ENCODE measurements around the gene DHODH.
"Not testable (repeated sequence)": the region's sequence is repeated elsewhere in the genome, so short reads cannot be mapped to it uniquely, and the experiment has no call there.

Gene DHODH

GRCh38 chr16:72036098-72036497 is 27.6 kb downstream of the DHODH start:
- Histone ChIP-seq H3K9ac (ENCODE audit: low read length) (no peak overlapping the region), H3K9me3 (ENCODE audit: control insufficient read depth, low read length) (no peaks in the 10 kb centered on the region)

GRCh38 chr16:72042157-72042660 is 33.7 kb downstream of the DHODH start:
- no peak overlapping the region for H3K9ac ChIP-seq (ENCODE audit: low read length)

More at GRCh38 chr16:72036098-72036497, 27.6 kb downstream of the DHODH start:
- peaks cover 2% of the 10 kb centered on the region for H3K36me3 ChIP-seq (ENCODE audit: control insufficient read depth, insufficient read depth, low read length, severe bottlenecking)
- DNase-seq (ENCODE audit: low read depth): no peak
- H3K27me3 ChIP-seq (replicated peaks; ENCODE audit: control insufficient read depth, insufficient read depth, low read length): no peaks in the 10 kb centered on the region
- no peak overlapping the region for H3K4me3 ChIP-seq (ENCODE audit: low read length)
- no peaks in the 10 kb centered on the region for H3K4me1 ChIP-seq (ENCODE audit: control insufficient read depth, insufficient read depth, low read length)

GRCh38 chr16:72043058-72043457 is 34.5 kb downstream of the DHODH start:
- peaks cover 18% of the 10 kb centered on the region for H3K36me3 ChIP-seq (ENCODE audit: control insufficient read depth, insufficient read depth, low read length, severe bottlenecking)
- no peak overlapping the region for H3K9ac ChIP-seq (ENCODE audit: low read length)
- no peak overlapping the region for H3K4me3 ChIP-seq (ENCODE audit: low read length)
- no peaks in the 10 kb centered on the region for H3K9me3 ChIP-seq (ENCODE audit: control insufficient read depth, low read length)
- no peak for DNase-seq (ENCODE audit: low read depth)
- peaks cover 3% of the 10 kb centered on the region for H3K4me1 ChIP-seq (ENCODE audit: control insufficient read depth, insufficient read depth, low read length)
- no peaks in the 10 kb centered on the region for H3K27me3 ChIP-seq (replicated peaks; ENCODE audit: control insufficient read depth, insufficient read depth, low read length)

More at GRCh38 chr16:72042157-72042660, 33.7 kb downstream of the DHODH start:
- Histone ChIP-seq H3K4me3 (ENCODE audit: low read length) (no peak overlapping the region), H3K36me3 (ENCODE audit: control insufficient read depth, insufficient read depth, low read length, severe bottlenecking) (peaks cover 18% of the 10 kb centered on the region), H3K4me1 (ENCODE audit: control insufficient read depth, insufficient read depth, low read length) (peaks cover 3% of the 10 kb centered on the region), H3K27me3 (replicated peaks; ENCODE audit: control insufficient read depth, insufficient read depth, low read length) (no peaks in the 10 kb centered on the region), H3K9me3 (ENCODE audit: control insufficient read depth, low read length) (no peaks in the 10 kb centered on the region)
- DNase-seq (ENCODE audit: low read depth): no peak

GRCh38 chr16:72043539-72043938 is 35.0 kb downstream of the DHODH start:
- H3K4me3 ChIP-seq (ENCODE audit: low read length): no peak overlapping the region
- H3K9ac ChIP-seq (ENCODE audit: low read length): no peak overlapping the region
- peaks cover 18% of the 10 kb centered on the region for H3K36me3 ChIP-seq (ENCODE audit: control insufficient read depth, insufficient read depth, low read length, severe bottlenecking)
- no peak for DNase-seq (ENCODE audit: low read depth)
- H3K27me3 ChIP-seq (replicated peaks; ENCODE audit: control insufficient read depth, insufficient read depth, low read length): no peaks in the 10 kb centered on the region
- no peaks in the 10 kb centered on the region for H3K9me3 ChIP-seq (ENCODE audit: control insufficient read depth, low read length)
- peaks cover 3% of the 10 kb centered on the region for H3K4me1 ChIP-seq (ENCODE audit: control insufficient read depth, insufficient read depth, low read length)

- DNase-seq (ENCODE audit: low read depth): no peak
- peaks cover 3% of the 10 kb centered on the region for H3K4me1 ChIP-seq (ENCODE audit: control insufficient read depth, insufficient read depth, low read length)
- no peaks in the 10 kb centered on the region for H3K27me3 ChIP-seq (replicated peaks; ENCODE audit: control insufficient read depth, insufficient read depth, low read length)
- no peak overlapping the region for H3K9ac ChIP-seq (ENCODE audit: low read length)
- H3K36me3 ChIP-seq (ENCODE audit: control insufficient read depth, insufficient read depth, low read length, severe bottlenecking): peaks cover 18% of the 10 kb centered on the region
- H3K9me3 ChIP-seq (ENCODE audit: control insufficient read depth, low read length): peaks cover 4% of the 10 kb centered on the region
- H3K4me3 ChIP-seq (ENCODE audit: low read length): no peak overlapping the region
These were observed 35.8 kb downstream of the DHODH start for GRCh38 chr16:72044296-72044695.

GRCh38 chr16:72044825-72045359 is 36.3 kb downstream of the DHODH start:
- Histone ChIP-seq H3K36me3 (ENCODE audit: control insufficient read depth, insufficient read depth, low read length, severe bottlenecking) (peaks cover 18% of the 10 kb centered on the region), H3K9ac (ENCODE audit: low read length) (no peak overlapping the region), H3K27me3 (replicated peaks; ENCODE audit: control insufficient read depth, insufficient read depth, low read length) (no peaks in the 10 kb centered on the region), H3K9me3 (ENCODE audit: control insufficient read depth, low read length) (peaks cover 4% of the 10 kb centered on the region), H3K4me1 (ENCODE audit: control insufficient read depth, insufficient read depth, low read length) (peaks cover 3% of the 10 kb centered on the region), H3K4me3 (ENCODE audit: low read length) (no peak overlapping the region)
- no peak for DNase-seq (ENCODE audit: low read depth)

GRCh38 chr16:72049110-72049509 is 40.6 kb downstream of the DHODH start:
- Histone ChIP-seq H3K9me3 (ENCODE audit: control insufficient read depth, low read length) (peaks cover 4% of the 10 kb centered on the region), H3K36me3 (ENCODE audit: control insufficient read depth, insufficient read depth, low read length, severe bottlenecking) (no peaks in the 10 kb centered on the region), H3K4me1 (ENCODE audit: control insufficient read depth, insufficient read depth, low read length) (peaks cover 35% of the 10 kb centered on the region), H3K27me3 (replicated peaks; ENCODE audit: control insufficient read depth, insufficient read depth, low read length) (no peaks in the 10 kb centered on the region), H3K9ac (ENCODE audit: low read length) (no peak overlapping the region), H3K4me3 (ENCODE audit: low read length) (no peak overlapping the region)
- no peak for DNase-seq (ENCODE audit: low read depth)

- H3K9me3 ChIP-seq (ENCODE audit: control insufficient read depth, low read length): peaks cover 4% of the 10 kb centered on the region
- peak overlapping the region; percentile 1 for H3K4me3 ChIP-seq (ENCODE audit: low read length)
- peaks cover 40% of the 10 kb centered on the region for H3K4me1 ChIP-seq (ENCODE audit: control insufficient read depth, insufficient read depth, low read length)
- peaks cover under 1% of the 10 kb centered on the region for H3K36me3 ChIP-seq (ENCODE audit: control insufficient read depth, insufficient read depth, low read length, severe bottlenecking)
- peak overlapping the region; percentile 66 for H3K9ac ChIP-seq (ENCODE audit: low read length)
- H3K27me3 ChIP-seq (replicated peaks; ENCODE audit: control insufficient read depth, insufficient read depth, low read length): no peaks in the 10 kb centered on the region
- DNase-seq (ENCODE audit: low read depth): peak; percentile 41
These were observed 42.4 kb downstream of the DHODH start for GRCh38 chr16:72050769-72051464.

- H3K36me3 ChIP-seq (ENCODE audit: control insufficient read depth, insufficient read depth, low read length, severe bottlenecking): peaks cover 4% of the 10 kb centered on the region
- H3K4me1 ChIP-seq (ENCODE audit: control insufficient read depth, insufficient read depth, low read length): peaks cover 42% of the 10 kb centered on the region
- DNase-seq (ENCODE audit: low read depth): no peak
- no peaks in the 10 kb centered on the region for H3K27me3 ChIP-seq (replicated peaks; ENCODE audit: control insufficient read depth, insufficient read depth, low read length)
- peak overlapping the region; percentile 66 for H3K9ac ChIP-seq (ENCODE audit: low read length)
- peaks cover 4% of the 10 kb centered on the region for H3K9me3 ChIP-seq (ENCODE audit: control insufficient read depth, low read length)
- peak overlapping the region; percentile 54 for H3K4me3 ChIP-seq (ENCODE audit: low read length)
These were observed 43.3 kb downstream of the DHODH start for GRCh38 chr16:72051818-72052217.

- not testable (repeated sequence) for H3K27me3 ChIP-seq (replicated peaks; ENCODE audit: control insufficient read depth, insufficient read depth, low read length); H3K9me3 ChIP-seq (ENCODE audit: control insufficient read depth, low read length); H3K36me3 ChIP-seq (ENCODE audit: control insufficient read depth, insufficient read depth, low read length, severe bottlenecking); DNase-seq (ENCODE audit: low read depth)
- peak within 1 kb of the TSS; percentile 63 for H3K4me3 ChIP-seq (ENCODE audit: low read length)
- H3K9ac ChIP-seq (ENCODE audit: low read length): peak within 1 kb of the TSS; percentile 24
- peaks cover 42% of the 10 kb centered on the region for H3K4me1 ChIP-seq (ENCODE audit: control insufficient read depth, insufficient read depth, low read length)
These were observed 45.8 kb downstream of the DHODH start, which contains the start of gene HP for GRCh38 chr16:72054254-72054847. Gene HP, plus strand, starts transcription at chr16:72054505. Its CDS starts 148 bp downstream, at chr16:72054653.

- Histone ChIP-seq H3K36me3 (ENCODE audit: control insufficient read depth, insufficient read depth, low read length, severe bottlenecking) (peaks cover 11% of the 10 kb centered on the region), H3K27me3 (replicated peaks; ENCODE audit: control insufficient read depth, insufficient read depth, low read length) (no peaks in the 10 kb centered on the region), H3K4me1 (ENCODE audit: control insufficient read depth, insufficient read depth, low read length) (peaks cover 34% of the 10 kb centered on the region), H3K4me3 (ENCODE audit: low read length) (peak overlapping the region; percentile 63), H3K9me3 (ENCODE audit: control insufficient read depth, low read length) (no peaks in the 10 kb centered on the region), H3K9ac (ENCODE audit: low read length) (peak overlapping the region; percentile 5)
- no peak for DNase-seq (ENCODE audit: low read depth)
These were observed 47.4 kb downstream of the DHODH start for GRCh38 chr16:72055911-72056310.
